Measurements from ENCODE around the gene RCAN2.

GRCh38 chr6:46203391-46204177 is 287.7 kb downstream of the RCAN2 start:
- TF ChIP-seq CTCF (IDR thresholded peaks at IDR 0.05) (no peak), POLR2AphosphoS5 (IDR thresholded peaks at IDR 0.05) (no peak)

Data from gastroesophageal sphincter (tissue), 3 donors.